ENCODE measurements around the gene TIMM17A. TPM values are rescaled to one million over a fixed set of nuclear protein-coding genes. Genes with fewer than 3 reads are reported as not detected.
"Not testable (repeated sequence)": the region's sequence is repeated elsewhere in the genome, so short reads cannot be mapped to it uniquely, and the experiment has no call there.

Gene TIMM17A
- total RNA-seq, 1 donor from 2014 or later, result 25.1 TPM

- H3K27me3 ChIP-seq (ENCODE audit: control insufficient read depth in 3 of 3, insufficient read depth in 3 of 3, low read length in 3 of 3), result no peaks in the 10 kb centered on the region
- peak overlapping the region; percentile 80 for H3K27ac ChIP-seq (ENCODE audit: low read depth, low read length)
- peak overlapping the region in 2 of 3 donors; percentile 52 to 62 for H3K9ac ChIP-seq (ENCODE audit: low read depth in 1 of 3, low read length in 3 of 3)
- H3K4me1 ChIP-seq (ENCODE audit: control insufficient read depth in 3 of 3, insufficient read depth in 3 of 3, low read length in 3 of 3), result peaks cover 34 to 61% (median 47%) of the 10 kb centered on the region in 3 donors
- peaks cover 0 to 5% (median 4%) of the 10 kb centered on the region in 3 donors for H3K36me3 ChIP-seq (ENCODE audit: control insufficient read depth in 3 of 3, insufficient read depth in 3 of 3, low read length in 3 of 3)
- no peak overlapping the region for H3K4me3 ChIP-seq (ENCODE audit: low read length in 3 of 3)
- no peaks in the 10 kb centered on the region for H3K9me3 ChIP-seq (ENCODE audit: control insufficient read depth in 3 of 3, low read length in 3 of 3)
Observed at GRCh38 chr1:201939148-201939547, 16.2 kb upstream of the TIMM17A start.

GRCh38 chr1:201939574-201939973 lies 15.7 kb upstream of the TIMM17A start:
- Histone ChIP-seq H3K9ac (ENCODE audit: low read depth in 1 of 3, low read length in 3 of 3) (peak overlapping the region in 2 of 3 donors; percentile 52 to 62), H3K36me3 (ENCODE audit: control insufficient read depth in 3 of 3, insufficient read depth in 3 of 3, low read length in 3 of 3) (peaks cover 0 to 5% (median 4%) of the 10 kb centered on the region in 3 donors), H3K4me3 (ENCODE audit: low read length in 3 of 3) (peak overlapping the region in 1 of 3 donors; percentile 41)

GRCh38 chr1:201940316-201940715 lies 15.0 kb upstream of the TIMM17A start:
- not testable (repeated sequence) for H3K9me3 ChIP-seq (ENCODE audit: control insufficient read depth in 3 of 3, low read length in 3 of 3); H3K27me3 ChIP-seq (ENCODE audit: control insufficient read depth in 3 of 3, insufficient read depth in 3 of 3, low read length in 3 of 3); H3K4me3 ChIP-seq (ENCODE audit: low read length in 3 of 3); H3K9ac ChIP-seq (ENCODE audit: low read depth in 1 of 3, low read length in 3 of 3); H3K27ac ChIP-seq (ENCODE audit: low read depth, low read length); H3K36me3 ChIP-seq (ENCODE audit: control insufficient read depth in 3 of 3, insufficient read depth in 3 of 3, low read length in 3 of 3)
- peaks cover 36 to 71% (median 46%) of the 10 kb centered on the region in 3 donors for H3K4me1 ChIP-seq (ENCODE audit: control insufficient read depth in 3 of 3, insufficient read depth in 3 of 3, low read length in 3 of 3)

More at GRCh38 chr1:201939574-201939973, 15.7 kb upstream of the TIMM17A start:
- H3K9me3 ChIP-seq (ENCODE audit: control insufficient read depth in 3 of 3, low read length in 3 of 3), result no peaks in the 10 kb centered on the region
- peaks cover 30 to 64% (median 46%) of the 10 kb centered on the region in 3 donors for H3K4me1 ChIP-seq (ENCODE audit: control insufficient read depth in 3 of 3, insufficient read depth in 3 of 3, low read length in 3 of 3)
- no peaks in the 10 kb centered on the region for H3K27me3 ChIP-seq (ENCODE audit: control insufficient read depth in 3 of 3, insufficient read depth in 3 of 3, low read length in 3 of 3)
- peak overlapping the region; percentile 80 for H3K27ac ChIP-seq (ENCODE audit: low read depth, low read length)

- peaks cover 39 to 78% (median 42%) of the 10 kb centered on the region in 3 donors for H3K4me1 ChIP-seq (ENCODE audit: control insufficient read depth in 3 of 3, insufficient read depth in 3 of 3, low read length in 3 of 3)
- H3K9ac ChIP-seq (ENCODE audit: low read depth in 1 of 3, low read length in 3 of 3), result peak overlapping the region; percentile 68 to 86 (median 71)
- peak overlapping the region; percentile 35 to 64 (median 56) for H3K4me3 ChIP-seq (ENCODE audit: low read length in 3 of 3)
- peak overlapping the region; percentile 78 for H3K27ac ChIP-seq (ENCODE audit: low read depth, low read length)
- peaks cover 0 to 5% (median 4%) of the 10 kb centered on the region in 3 donors for H3K36me3 ChIP-seq (ENCODE audit: control insufficient read depth in 3 of 3, insufficient read depth in 3 of 3, low read length in 3 of 3)
- H3K27me3 ChIP-seq (ENCODE audit: control insufficient read depth in 3 of 3, insufficient read depth in 3 of 3, low read length in 3 of 3), result no peaks in the 10 kb centered on the region
- no peaks in the 10 kb centered on the region for H3K9me3 ChIP-seq (ENCODE audit: control insufficient read depth in 3 of 3, low read length in 3 of 3)
Observed at GRCh38 chr1:201941420-201942128, 13.7 kb upstream of the TIMM17A start.

GRCh38 chr1:201942129-201942495 lies 13.2 kb upstream of the TIMM17A start:
- H3K4me1 ChIP-seq (ENCODE audit: control insufficient read depth in 3 of 3, insufficient read depth in 3 of 3, low read length in 3 of 3), result peaks cover 43 to 84% (median 45%) of the 10 kb centered on the region in 3 donors
- H3K36me3 ChIP-seq (ENCODE audit: control insufficient read depth in 3 of 3, insufficient read depth in 3 of 3, low read length in 3 of 3), result peaks cover 0 to 4% (median 3%) of the 10 kb centered on the region in 3 donors
- peak overlapping the region; percentile 78 for H3K27ac ChIP-seq (ENCODE audit: low read depth, low read length)
- peak overlapping the region; percentile 35 to 64 (median 56) for H3K4me3 ChIP-seq (ENCODE audit: low read length in 3 of 3)
- no peaks in the 10 kb centered on the region for H3K9me3 ChIP-seq (ENCODE audit: control insufficient read depth in 3 of 3, low read length in 3 of 3)
- no peaks in the 10 kb centered on the region for H3K27me3 ChIP-seq (ENCODE audit: control insufficient read depth in 3 of 3, insufficient read depth in 3 of 3, low read length in 3 of 3)
- peak overlapping the region; percentile 68 to 86 (median 71) for H3K9ac ChIP-seq (ENCODE audit: low read depth in 1 of 3, low read length in 3 of 3)

GRCh38 chr1:201944002-201944401 lies 11.3 kb upstream of the TIMM17A start:
- peak overlapping the region; percentile 79 for H3K27ac ChIP-seq (ENCODE audit: low read depth, low read length)
- no peaks in the 10 kb centered on the region for H3K27me3 ChIP-seq (ENCODE audit: control insufficient read depth in 3 of 3, insufficient read depth in 3 of 3, low read length in 3 of 3)
- H3K36me3 ChIP-seq (ENCODE audit: control insufficient read depth in 3 of 3, insufficient read depth in 3 of 3, low read length in 3 of 3), result peaks cover 0 to 4% (median 3%) of the 10 kb centered on the region in 3 donors
- H3K9ac ChIP-seq (ENCODE audit: low read depth in 1 of 3, low read length in 3 of 3), result peak overlapping the region; percentile 94 to 96 (median 96)
- peak overlapping the region; percentile 93 to 98 (median 97) for H3K4me3 ChIP-seq (ENCODE audit: low read length in 3 of 3)
- H3K4me1 ChIP-seq (ENCODE audit: control insufficient read depth in 3 of 3, insufficient read depth in 3 of 3, low read length in 3 of 3), result peaks cover 43 to 78% (median 46%) of the 10 kb centered on the region in 3 donors
- no peaks in the 10 kb centered on the region for H3K9me3 ChIP-seq (ENCODE audit: control insufficient read depth in 3 of 3, low read length in 3 of 3)

- peaks cover 37 to 72% (median 40%) of the 10 kb centered on the region in 3 donors for H3K4me1 ChIP-seq (ENCODE audit: control insufficient read depth in 3 of 3, insufficient read depth in 3 of 3, low read length in 3 of 3)
- H3K9ac ChIP-seq (ENCODE audit: low read depth in 1 of 3, low read length in 3 of 3), result peak overlapping the region; percentile 94 to 96 (median 96)
- H3K27me3 ChIP-seq (ENCODE audit: control insufficient read depth in 3 of 3, insufficient read depth in 3 of 3, low read length in 3 of 3), result no peaks in the 10 kb centered on the region
- peak overlapping the region; percentile 79 for H3K27ac ChIP-seq (ENCODE audit: low read depth, low read length)
- no peaks in the 10 kb centered on the region for H3K9me3 ChIP-seq (ENCODE audit: control insufficient read depth in 3 of 3, low read length in 3 of 3)
- peak overlapping the region; percentile 93 to 98 (median 97) for H3K4me3 ChIP-seq (ENCODE audit: low read length in 3 of 3)
- H3K36me3 ChIP-seq (ENCODE audit: control insufficient read depth in 3 of 3, insufficient read depth in 3 of 3, low read length in 3 of 3), result peaks cover 0 to 4% (median 3%) of the 10 kb centered on the region in 3 donors
Observed at GRCh38 chr1:201944639-201945038, 10.7 kb upstream of the TIMM17A start.

- H3K9me3 ChIP-seq (ENCODE audit: control insufficient read depth in 3 of 3, low read length in 3 of 3), result no peaks in the 10 kb centered on the region
- H3K4me3 ChIP-seq (ENCODE audit: low read length in 3 of 3), result peak overlapping the region; percentile 93 to 98 (median 97)
- H3K27ac ChIP-seq (ENCODE audit: low read depth, low read length), result peak overlapping the region; percentile 79
- H3K36me3 ChIP-seq (ENCODE audit: control insufficient read depth in 3 of 3, insufficient read depth in 3 of 3, low read length in 3 of 3), result peaks cover 0 to 4% (median 3%) of the 10 kb centered on the region in 3 donors
- H3K9ac ChIP-seq (ENCODE audit: low read depth in 1 of 3, low read length in 3 of 3), result peak overlapping the region; percentile 94 to 96 (median 96)
- H3K4me1 ChIP-seq (ENCODE audit: control insufficient read depth in 3 of 3, insufficient read depth in 3 of 3, low read length in 3 of 3), result peaks cover 33 to 66% (median 38%) of the 10 kb centered on the region in 3 donors
- H3K27me3 ChIP-seq (ENCODE audit: control insufficient read depth in 3 of 3, insufficient read depth in 3 of 3, low read length in 3 of 3), result no peaks in the 10 kb centered on the region
Observed at GRCh38 chr1:201945157-201945556, 10.1 kb upstream of the TIMM17A start.

- no peaks in the 10 kb centered on the region for H3K9me3 ChIP-seq (ENCODE audit: control insufficient read depth in 3 of 3, low read length in 3 of 3)
- peaks cover 33 to 60% (median 38%) of the 10 kb centered on the region in 3 donors for H3K4me1 ChIP-seq (ENCODE audit: control insufficient read depth in 3 of 3, insufficient read depth in 3 of 3, low read length in 3 of 3)
- no peaks in the 10 kb centered on the region for H3K27me3 ChIP-seq (ENCODE audit: control insufficient read depth in 3 of 3, insufficient read depth in 3 of 3, low read length in 3 of 3)
- H3K4me3 ChIP-seq (ENCODE audit: low read length in 3 of 3), result peak overlapping the region; percentile 93 to 98 (median 97)
- H3K27ac ChIP-seq (ENCODE audit: low read depth, low read length), result peak overlapping the region; percentile 79
- H3K36me3 ChIP-seq (ENCODE audit: control insufficient read depth in 3 of 3, insufficient read depth in 3 of 3, low read length in 3 of 3), result peaks cover 0 to 4% (median 3%) of the 10 kb centered on the region in 3 donors
- H3K9ac ChIP-seq (ENCODE audit: low read depth in 1 of 3, low read length in 3 of 3), result peak overlapping the region; percentile 94 to 96 (median 96)
Observed at GRCh38 chr1:201945863-201946223, 9.5 kb upstream of the TIMM17A start.

Measured in skeletal muscle tissue (tissue), 4 donors.